ENCODE results near the gene CDK11B.
"Not testable (repeated sequence)": the region's sequence is repeated elsewhere in the genome, so short reads cannot be mapped to it uniquely, and the experiment has no call there.

Gene CDK11B

DNA sequence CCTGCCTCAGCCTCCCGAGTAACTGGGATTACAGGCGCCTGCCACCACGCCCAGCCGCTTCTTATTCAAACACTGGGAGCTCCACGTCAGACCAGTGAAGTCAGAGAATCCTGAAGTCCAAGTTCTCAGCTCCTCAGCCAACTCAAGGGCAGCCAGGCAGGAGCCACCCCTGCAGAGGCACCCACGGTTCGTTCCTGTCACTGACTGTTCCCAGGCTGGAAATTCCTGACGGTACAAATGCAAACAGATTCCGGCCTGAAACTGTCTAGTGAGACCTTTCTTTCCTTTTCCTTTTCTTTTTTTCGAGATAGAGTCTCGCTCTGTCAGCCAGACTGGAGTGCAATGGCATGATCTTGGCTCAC is 22.1 kb upstream of the CDK11B start:
- DNase-seq: no peak

DNA sequence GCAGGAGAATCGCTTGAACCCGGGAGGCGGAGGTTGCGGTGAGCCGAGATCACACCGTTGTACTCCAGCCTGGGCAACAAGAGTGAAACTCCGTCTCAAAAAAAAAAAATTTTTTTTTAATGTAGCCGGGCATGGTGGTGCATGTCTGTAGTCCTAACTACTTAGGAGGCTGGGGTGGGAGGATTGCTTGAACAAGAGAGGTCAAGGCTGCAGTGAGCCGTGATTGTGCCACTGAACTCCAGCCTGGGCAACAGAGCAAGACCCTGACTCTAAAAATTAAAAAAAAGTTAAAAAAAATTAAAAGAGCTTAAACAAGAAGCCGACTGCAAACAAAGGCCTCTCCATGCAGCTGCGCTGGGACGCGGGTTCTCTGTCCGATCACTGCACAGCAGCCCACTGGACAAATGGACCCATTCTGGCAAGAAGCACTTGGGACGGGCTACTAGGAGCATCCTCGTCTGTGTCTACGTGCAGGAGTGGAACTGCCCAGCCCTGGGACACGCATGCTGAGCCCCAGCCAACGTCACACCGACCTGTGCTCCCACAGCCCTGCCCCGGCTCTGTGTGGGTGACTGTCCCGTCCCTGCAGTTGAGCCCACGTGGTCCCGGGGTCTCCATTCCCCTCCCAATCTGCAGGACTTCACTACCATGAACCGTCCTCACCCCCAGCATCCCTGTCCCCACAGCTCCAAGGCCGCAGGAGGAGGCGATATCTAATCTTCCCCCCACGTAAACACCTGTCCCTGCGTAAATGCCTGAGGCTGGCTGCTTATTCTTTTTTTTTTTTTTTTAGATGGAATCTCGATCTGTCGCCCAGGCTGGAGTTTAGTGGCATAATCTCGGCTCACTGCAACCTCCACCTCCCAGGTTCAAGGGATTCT is 21.5 kb upstream of the CDK11B start:
- DNase-seq: no peak

- DNase-seq: no peak
These were observed 20.0 kb upstream of the CDK11B start for GRCh38 chr1:1678581-1679380.

- no peak for DNase-seq
These were observed 19.1 kb upstream of the CDK11B start for GRCh38 chr1:1677718-1678580.

GRCh38 chr1:1676087-1676486 is 17.3 kb upstream of the CDK11B start:
- DNase-seq: not testable (repeated sequence)

GRCh38 chr1:1675218-1675617 is 16.4 kb upstream of the CDK11B start:
- not testable (repeated sequence) for DNase-seq

- DNase-seq: not testable (repeated sequence)
These were observed 16.0 kb upstream of the CDK11B start for GRCh38 chr1:1674806-1675205.

DNA sequence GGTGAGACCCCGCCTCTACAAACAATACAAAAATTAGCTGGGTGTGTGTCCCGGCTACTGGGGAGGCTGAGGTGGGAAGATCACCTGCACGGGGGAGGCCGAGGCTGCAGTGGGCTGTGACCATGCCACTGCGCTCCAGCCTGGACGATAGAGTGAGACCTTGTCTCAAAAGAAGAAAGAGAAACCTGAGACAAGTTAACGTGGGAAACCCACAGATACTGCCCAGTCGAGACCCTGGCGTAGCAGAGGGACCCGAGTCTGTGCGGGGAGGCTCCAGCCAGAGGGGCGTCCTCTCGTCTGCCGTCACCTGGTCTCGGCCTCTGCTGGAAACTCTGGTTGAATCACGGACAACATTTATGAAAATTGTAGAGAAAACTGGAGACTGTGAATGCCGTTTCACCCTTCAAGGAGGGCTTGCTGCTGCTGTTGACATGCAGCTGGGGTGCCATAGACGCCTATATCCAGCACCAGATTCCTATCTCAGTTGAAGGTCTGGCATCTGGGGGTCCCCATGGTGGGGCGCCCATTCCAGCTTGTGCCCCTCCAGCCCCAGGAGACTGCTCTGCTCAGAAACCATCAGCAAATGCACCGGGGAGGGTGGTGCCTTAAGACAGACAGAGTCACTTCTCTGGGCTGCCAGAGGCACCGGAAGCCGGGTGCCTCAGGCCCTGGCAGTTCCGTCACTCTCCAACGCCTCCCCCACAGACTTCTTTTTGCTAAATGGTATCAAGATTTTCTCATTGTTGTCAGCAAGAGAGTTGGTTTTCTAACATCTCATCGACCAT is 13.6 kb upstream of the CDK11B start:
- DNase-seq: no peak

DNA sequence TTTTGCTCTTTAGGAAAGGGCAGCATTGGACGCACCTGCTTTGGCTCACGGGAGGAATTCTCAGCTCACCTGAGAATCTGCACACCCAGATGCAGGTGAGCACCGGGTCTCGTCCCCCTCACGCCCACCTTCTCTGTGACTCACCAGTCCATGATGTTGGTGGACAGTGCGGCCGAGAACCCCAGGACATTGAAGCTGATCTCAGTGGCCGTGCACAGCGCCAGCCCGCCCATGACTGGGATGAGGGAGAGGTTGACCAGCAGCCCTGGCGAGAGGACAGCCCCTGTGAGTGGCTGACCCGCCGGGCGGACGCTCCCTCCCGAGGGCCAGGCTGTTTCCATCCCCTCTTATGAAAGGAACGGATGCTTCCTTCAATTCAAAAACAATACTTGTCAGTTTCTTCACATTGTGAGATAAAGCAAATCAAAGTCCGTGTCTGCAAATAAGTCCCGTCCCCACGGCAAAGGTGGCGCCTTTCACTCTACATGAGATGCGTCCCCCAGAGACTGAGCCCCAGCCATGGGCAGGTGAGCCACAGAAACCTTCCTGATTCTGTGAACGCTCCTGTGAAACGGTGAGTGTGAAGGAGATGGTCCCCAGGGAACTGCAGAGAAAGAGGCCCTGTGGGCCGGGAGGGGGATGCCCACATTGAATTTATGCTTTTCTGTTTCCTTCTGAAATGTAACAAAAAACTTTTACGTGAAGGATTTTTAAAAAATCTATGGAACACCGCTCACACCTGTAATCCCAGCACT is 12.7 kb upstream of the CDK11B start:
- no peak for DNase-seq

DNA sequence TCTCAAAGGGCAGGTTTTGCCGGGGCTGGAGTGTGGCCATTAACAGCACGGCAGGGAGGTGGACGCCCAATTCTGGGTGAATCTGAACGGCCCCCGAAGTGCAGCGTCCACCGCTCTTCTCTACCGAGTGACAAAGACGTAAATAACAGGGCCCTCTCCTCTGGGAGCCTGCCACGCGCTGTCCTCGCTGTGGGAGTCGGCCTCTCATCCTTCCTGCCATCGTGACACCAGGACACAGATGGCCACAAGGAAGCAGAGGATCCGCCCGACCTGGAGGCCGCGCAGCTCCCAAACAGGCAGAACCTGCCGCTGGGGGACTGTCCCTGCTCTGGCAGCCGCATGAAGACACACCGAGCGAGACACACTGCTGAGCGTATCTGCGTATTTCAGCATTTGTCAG is 12.1 kb upstream of the CDK11B start:
- DNase-seq: no peak

GRCh38 chr1:1669468-1670440 is 10.9 kb upstream of the CDK11B start:
- no peak for DNase-seq

DNA sequence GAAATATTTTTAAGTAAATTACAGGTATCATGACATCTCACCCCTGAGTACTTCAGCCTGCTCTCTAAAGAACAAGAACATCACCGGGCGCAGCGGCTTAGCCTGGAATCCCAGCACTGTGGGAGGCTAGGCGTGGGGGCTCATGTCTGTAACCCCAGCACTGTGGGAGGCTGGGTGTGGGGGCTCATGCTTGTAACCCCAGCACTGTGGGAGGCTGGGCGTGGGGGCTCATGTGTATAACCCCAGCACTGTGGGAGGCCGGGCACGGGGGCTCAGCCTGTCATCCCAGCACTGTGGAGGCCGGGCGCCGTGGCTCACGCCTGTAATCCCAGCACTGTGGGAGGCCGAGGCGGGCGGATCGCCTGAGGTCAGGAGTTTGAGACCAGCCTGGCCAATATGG is 7.7 kb upstream of the CDK11B start:
- DNase-seq: no peak

GRCh38 chr1:1665815-1666251 is 7.0 kb upstream of the CDK11B start:
- no peak for DNase-seq

- DNase-seq: no peak
These were observed 6.4 kb upstream of the CDK11B start for GRCh38 chr1:1664941-1665814.

- not testable (repeated sequence) for DNase-seq
These were observed 5.5 kb upstream of the CDK11B start for GRCh38 chr1:1664318-1664717.

- DNase-seq: not testable (repeated sequence)
These were observed 4.2 kb upstream of the CDK11B start for GRCh38 chr1:1662830-1663560.

- DNase-seq: not testable (repeated sequence)
These were observed 3.6 kb upstream of the CDK11B start for GRCh38 chr1:1662392-1662791.

GRCh38 chr1:1648265-1648664 is 10.5 kb downstream of the CDK11B start:
- not testable (repeated sequence) for DNase-seq

Measured in NCI-H187 treated with DMSO at 0.1 percent for 48 hours (cell line).